Measurements from ENCODE around the gene ABR. TPM values are rescaled to one million over a fixed set of nuclear protein-coding genes. Genes with fewer than 3 reads are reported as not detected.
"Not testable (repeated sequence)": the region's sequence is repeated elsewhere in the genome, so short reads cannot be mapped to it uniquely, and the experiment has no call there.

Gene ABR
- polyA plus RNA-seq, 3 donors = 19.8 to 160 (median 26.0) TPM

GRCh38 chr17:1134634-1135324, 45.0 kb downstream of the ABR start:
- intact Hi-C loops (cut with micrococcal nuclease) = no loop called here
- no peak overlapping the region for H3K4me3 Mint-ChIP-seq
- H3K9ac ChIP-seq (ENCODE audit: insufficient read depth, low read length, poor library complexity, severe bottlenecking) = no peak overlapping the region
- H3K4me2 ChIP-seq (replicated peaks; ENCODE audit: extremely low read depth, low read length, poor library complexity, severe bottlenecking) = no peak overlapping the region
- no peak overlapping the region for H3K27ac Mint-ChIP-seq
- no peaks in the 10 kb centered on the region for H3K9me3 ChIP-seq (replicated peaks in 1 of 2; ENCODE audit: control insufficient read depth in 1 of 2, insufficient read depth in 1 of 2, low read length in 2 of 2)
- H3K27ac ChIP-seq (ENCODE audit: low read depth in 1 of 2, low read length in 2 of 2) = no peak overlapping the region
- peaks cover 90% of the 10 kb centered on the region for H4K20me1 ChIP-seq (ENCODE audit: insufficient read depth, low read length)
- no peak overlapping the region for H2AFZ ChIP-seq (ENCODE audit: insufficient read depth, low read depth, low read length, poor library complexity, severe bottlenecking)
- peaks cover 63% of the 10 kb centered on the region for H3K79me2 ChIP-seq (ENCODE audit: insufficient read depth, low read length)
- no peaks in the 10 kb centered on the region for H3K4me1 ChIP-seq (ENCODE audit: control insufficient read depth in 1 of 2, insufficient read depth in 2 of 2, low read length in 2 of 2)
- H3K27me3 Mint-ChIP-seq (ENCODE audit: low read depth in 3 of 3) = no peaks in the 10 kb centered on the region
- no peaks in the 10 kb centered on the region for H3K27me3 ChIP-seq (ENCODE audit: control insufficient read depth in 2 of 2, insufficient read depth in 2 of 2, low read length in 2 of 2)
- no peak overlapping the region for H3K4me3 ChIP-seq (replicated peaks in 1 of 3; ENCODE audit: low read depth in 2 of 3, low read length in 3 of 3)
- TF ChIP-seq, protein P1, sequence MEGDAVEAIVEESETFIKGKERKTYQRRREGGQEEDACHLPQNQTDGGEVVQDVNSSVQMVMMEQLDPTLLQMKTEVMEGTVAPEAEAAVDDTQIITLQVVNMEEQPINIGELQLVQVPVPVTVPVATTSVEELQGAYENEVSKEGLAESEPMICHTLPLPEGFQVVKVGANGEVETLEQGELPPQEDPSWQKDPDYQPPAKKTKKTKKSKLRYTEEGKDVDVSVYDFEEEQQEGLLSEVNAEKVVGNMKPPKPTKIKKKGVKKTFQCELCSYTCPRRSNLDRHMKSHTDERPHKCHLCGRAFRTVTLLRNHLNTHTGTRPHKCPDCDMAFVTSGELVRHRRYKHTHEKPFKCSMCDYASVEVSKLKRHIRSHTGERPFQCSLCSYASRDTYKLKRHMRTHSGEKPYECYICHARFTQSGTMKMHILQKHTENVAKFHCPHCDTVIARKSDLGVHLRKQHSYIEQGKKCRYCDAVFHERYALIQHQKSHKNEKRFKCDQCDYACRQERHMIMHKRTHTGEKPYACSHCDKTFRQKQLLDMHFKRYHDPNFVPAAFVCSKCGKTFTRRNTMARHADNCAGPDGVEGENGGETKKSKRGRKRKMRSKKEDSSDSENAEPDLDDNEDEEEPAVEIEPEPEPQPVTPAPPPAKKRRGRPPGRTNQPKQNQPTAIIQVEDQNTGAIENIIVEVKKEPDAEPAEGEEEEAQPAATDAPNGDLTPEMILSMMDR (IDR thresholded peaks at IDR 0.05) = no peak
- H3K36me3 Mint-ChIP-seq = peaks cover 6 to 9% of the 10 kb centered on the region in 2 donors
- peaks cover 0 to 5% (median 0%) of the 10 kb centered on the region in 7 donors for H3K9me3 Mint-ChIP-seq
- H3K4me1 Mint-ChIP-seq = peaks cover 8% of the 10 kb centered on the region
- 97% methylated on average over 19 of the region's 29 CpGs for WGBS (ENCODE audit: insufficient coverage)
- peaks cover 0 to 8% of the 10 kb centered on the region in 2 donors for H3K36me3 ChIP-seq (replicated peaks in 1 of 2; ENCODE audit: control insufficient read depth in 1 of 2, insufficient read depth in 2 of 2, low read length in 2 of 2)
- DNase-seq = no peak

- H3K4me1 Mint-ChIP-seq = no peaks in the 10 kb centered on the region
- intact Hi-C loops (cut with micrococcal nuclease) = no loop called here
- no peaks in the 10 kb centered on the region for H3K27me3 ChIP-seq (ENCODE audit: control insufficient read depth in 2 of 2, insufficient read depth in 2 of 2, low read length in 2 of 2)
- H3K27ac ChIP-seq (ENCODE audit: low read depth in 1 of 2, low read length in 2 of 2) = no peak overlapping the region
- H3K4me3 ChIP-seq (replicated peaks in 1 of 3; ENCODE audit: low read depth in 2 of 3, low read length in 3 of 3) = no peak overlapping the region
- peaks cover 0 to 7% (median 4%) of the 10 kb centered on the region in 7 donors for H3K9me3 Mint-ChIP-seq
- no peaks in the 10 kb centered on the region for H3K4me1 ChIP-seq (ENCODE audit: control insufficient read depth in 1 of 2, insufficient read depth in 2 of 2, low read length in 2 of 2)
- peaks cover 74% of the 10 kb centered on the region for H3K79me2 ChIP-seq (ENCODE audit: insufficient read depth, low read length)
- WGBS (ENCODE audit: insufficient coverage) = 97% methylated on average over 9 of the region's 11 CpGs
- peaks cover 10 to 25% of the 10 kb centered on the region in 2 donors for H3K36me3 Mint-ChIP-seq
- no peak for DNase-seq
- H3K4me3 Mint-ChIP-seq = no peak overlapping the region
- TF ChIP-seq, protein P1 (IDR thresholded peaks at IDR 0.05) = no peak
- no peaks in the 10 kb centered on the region for H3K9me3 ChIP-seq (replicated peaks in 1 of 2; ENCODE audit: control insufficient read depth in 1 of 2, insufficient read depth in 1 of 2, low read length in 2 of 2)
- H2AFZ ChIP-seq (ENCODE audit: insufficient read depth, low read depth, low read length, poor library complexity, severe bottlenecking) = no peak overlapping the region
- no peak overlapping the region for H3K27ac Mint-ChIP-seq
- no peak overlapping the region for H3K4me2 ChIP-seq (replicated peaks; ENCODE audit: extremely low read depth, low read length, poor library complexity, severe bottlenecking)
- peaks cover 91% of the 10 kb centered on the region for H4K20me1 ChIP-seq (ENCODE audit: insufficient read depth, low read length)
- peaks cover 0 to 2% (median 0%) of the 10 kb centered on the region in 3 donors for H3K27me3 Mint-ChIP-seq (ENCODE audit: low read depth in 3 of 3)
- peaks cover 0 to 17% of the 10 kb centered on the region in 2 donors for H3K36me3 ChIP-seq (replicated peaks in 1 of 2; ENCODE audit: control insufficient read depth in 1 of 2, insufficient read depth in 2 of 2, low read length in 2 of 2)
- H3K9ac ChIP-seq (ENCODE audit: insufficient read depth, low read length, poor library complexity, severe bottlenecking) = no peak overlapping the region
Observed at GRCh38 chr17:1130191-1130590, 49.6 kb downstream of the ABR start.

DNA sequence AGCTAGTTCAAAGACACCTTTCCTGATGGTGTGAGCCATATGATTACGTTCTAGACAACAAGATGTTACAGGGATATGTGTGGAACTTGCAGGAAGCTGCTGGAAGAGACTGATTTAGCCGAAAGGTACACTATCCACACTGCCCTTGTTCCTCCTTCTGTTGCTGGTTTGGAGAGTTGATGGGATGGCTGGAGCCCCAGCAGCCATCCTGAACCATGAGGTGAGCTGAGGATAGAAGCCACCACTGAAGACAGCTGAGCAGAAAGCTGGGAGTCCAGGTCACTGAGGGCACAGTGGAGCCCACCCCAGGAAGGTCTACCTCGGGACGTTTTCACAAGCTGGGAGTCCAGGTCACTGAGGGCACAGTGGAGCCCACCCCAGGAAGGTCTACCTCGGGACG, 51.3 kb downstream of the ABR start:
- peaks cover 93% of the 10 kb centered on the region for H4K20me1 ChIP-seq (ENCODE audit: insufficient read depth, low read length)

More for the DNA sequence above, 51.3 kb downstream of the ABR start:
- no CpG with 5 or more reads among the region's 6 CpGs for WGBS (ENCODE audit: insufficient coverage)
- not testable (repeated sequence) for H3K9ac ChIP-seq (ENCODE audit: insufficient read depth, low read length, poor library complexity, severe bottlenecking); H2AFZ ChIP-seq (ENCODE audit: insufficient read depth, low read depth, low read length, poor library complexity, severe bottlenecking); H3K4me3 ChIP-seq (replicated peaks in 1 of 3; ENCODE audit: low read depth in 2 of 3, low read length in 3 of 3); H3K4me1 ChIP-seq (ENCODE audit: control insufficient read depth in 1 of 2, insufficient read depth in 2 of 2, low read length in 2 of 2); H3K9me3 Mint-ChIP-seq; H3K9me3 ChIP-seq (replicated peaks in 1 of 2; ENCODE audit: control insufficient read depth in 1 of 2, insufficient read depth in 1 of 2, low read length in 2 of 2); H3K27me3 ChIP-seq (ENCODE audit: control insufficient read depth in 2 of 2, insufficient read depth in 2 of 2, low read length in 2 of 2); DNase-seq; H3K27ac ChIP-seq (ENCODE audit: low read depth in 1 of 2, low read length in 2 of 2); H3K4me3 Mint-ChIP-seq; H3K4me1 Mint-ChIP-seq; H3K27me3 Mint-ChIP-seq (ENCODE audit: low read depth in 3 of 3); H3K4me2 ChIP-seq (replicated peaks; ENCODE audit: extremely low read depth, low read length, poor library complexity, severe bottlenecking)
- Histone ChIP-seq H3K79me2 (ENCODE audit: insufficient read depth, low read length) (peaks cover 60% of the 10 kb centered on the region), H3K36me3 (replicated peaks in 1 of 2; ENCODE audit: control insufficient read depth in 1 of 2, insufficient read depth in 2 of 2, low read length in 2 of 2) (peaks cover 2 to 26% of the 10 kb centered on the region in 2 donors)
- Mint-ChIP-seq H3K36me3 (peaks cover 15 to 40% of the 10 kb centered on the region in 2 donors), H3K27ac (peak overlapping the region in 1 of 7 donors; percentile 61)
- intact Hi-C loops (cut with micrococcal nuclease) = loop anchor here in 1 of 2 donors (10.0 kb wide), 2 partner anchors 126 to 206 kb away; no protein-coding TSS in a partner anchor
